Stimulated activated CD4-positive, alpha-beta T cell treated with anti-CD3 and anti-CD28 coated beads, Interleukin-15, amount 100 ng/mL, for 48 hours (primary cell): Measurements from ENCODE around the gene PCDHA4.

Experiments used
- DNase-seq, 2 donors: peaks; one replicate each; pipeline ENCODE4 v3.0.0-alpha.2; 2020; ENCODE audit warnings: low read depth in 2 of 2

The PCDHA4 gene

DNA sequence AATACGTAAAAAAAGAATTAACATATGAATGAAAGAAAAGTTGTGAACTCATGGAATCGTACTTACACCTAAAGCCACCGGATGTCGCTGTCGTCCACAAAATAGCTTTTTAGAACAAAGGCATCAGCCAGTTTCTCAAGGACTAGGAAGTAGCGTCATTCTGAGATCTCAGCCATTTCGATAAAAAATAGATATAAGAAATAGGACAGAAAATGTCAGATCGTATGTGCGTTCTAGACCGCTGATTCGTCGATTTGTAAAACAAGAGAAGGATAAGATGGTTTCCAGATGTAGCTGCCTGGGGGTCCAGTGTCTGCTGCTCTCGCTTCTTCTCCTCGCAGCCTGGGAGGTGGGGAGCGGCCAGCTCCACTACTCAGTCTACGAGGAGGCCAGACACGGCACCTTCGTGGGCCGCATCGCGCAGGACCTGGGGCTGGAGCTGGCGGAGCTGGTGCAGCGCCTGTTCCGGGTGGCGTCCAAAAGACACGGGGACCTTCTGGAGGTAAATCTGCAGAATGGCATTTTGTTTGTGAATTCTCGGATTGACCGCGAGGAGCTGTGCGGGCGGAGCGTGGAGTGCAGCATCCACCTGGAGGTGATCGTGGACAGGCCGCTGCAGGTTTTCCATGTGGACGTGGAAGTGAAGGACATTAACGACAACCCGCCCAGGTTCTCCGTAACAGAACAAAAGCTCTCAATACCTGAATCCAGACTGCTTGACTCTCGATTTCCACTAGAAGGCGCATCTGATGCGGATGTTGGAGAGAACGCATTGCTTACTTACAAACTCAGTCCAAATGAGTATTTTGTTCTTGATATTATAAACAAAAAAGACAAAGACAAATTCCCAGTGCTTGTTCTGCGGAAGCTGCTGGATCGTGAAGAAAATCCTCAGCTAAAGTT, 49.2 kb downstream of the PCDHA4 start, which contains the start of gene PCDHA10:
PCDHA10 (plus strand) TSS at position 126 of the 903 bp plus-strand sequence; CDS start at position 278, 152 bp downstream.
- no peak for DNase-seq

DNA sequence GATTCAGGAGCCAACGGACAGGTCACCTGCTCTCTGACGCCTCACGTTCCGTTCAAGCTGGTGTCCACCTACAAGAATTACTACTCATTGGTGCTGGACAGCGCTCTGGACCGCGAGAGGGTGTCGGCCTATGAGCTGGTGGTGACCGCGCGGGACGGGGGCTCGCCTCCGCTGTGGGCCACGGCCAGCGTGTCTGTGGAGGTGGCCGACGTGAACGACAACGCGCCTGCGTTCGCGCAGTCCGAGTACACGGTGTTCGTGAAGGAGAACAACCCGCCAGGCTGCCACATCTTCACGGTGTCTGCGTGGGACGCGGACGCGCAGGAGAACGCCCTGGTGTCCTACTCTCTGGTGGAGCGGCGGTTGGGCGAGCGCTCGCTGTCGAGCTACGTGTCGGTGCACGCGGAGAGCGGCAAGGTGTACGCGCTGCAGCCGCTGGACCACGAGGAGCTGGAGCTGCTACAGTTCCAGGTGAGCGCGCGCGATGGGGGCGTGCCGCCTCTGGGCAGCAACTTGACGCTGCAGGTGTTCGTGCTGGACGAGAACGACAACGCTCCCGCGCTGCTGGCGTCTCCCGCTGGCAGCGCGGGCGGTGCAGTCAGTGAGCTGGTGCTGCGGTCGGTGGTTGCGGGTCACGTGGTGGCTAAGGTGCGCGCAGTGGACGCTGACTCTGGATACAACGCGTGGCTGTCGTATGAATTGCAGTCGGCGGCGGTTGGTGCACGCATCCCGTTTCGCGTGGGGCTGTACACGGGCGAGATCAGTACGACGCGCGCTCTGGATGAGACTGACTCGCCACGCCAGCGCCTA, 50.5 kb downstream of the PCDHA4 start:
- no peak for DNase-seq

GRCh38 chr5:140857987-140858240, 51.0 kb downstream of the PCDHA4 start:
- DNase-seq = no peak

DNA sequence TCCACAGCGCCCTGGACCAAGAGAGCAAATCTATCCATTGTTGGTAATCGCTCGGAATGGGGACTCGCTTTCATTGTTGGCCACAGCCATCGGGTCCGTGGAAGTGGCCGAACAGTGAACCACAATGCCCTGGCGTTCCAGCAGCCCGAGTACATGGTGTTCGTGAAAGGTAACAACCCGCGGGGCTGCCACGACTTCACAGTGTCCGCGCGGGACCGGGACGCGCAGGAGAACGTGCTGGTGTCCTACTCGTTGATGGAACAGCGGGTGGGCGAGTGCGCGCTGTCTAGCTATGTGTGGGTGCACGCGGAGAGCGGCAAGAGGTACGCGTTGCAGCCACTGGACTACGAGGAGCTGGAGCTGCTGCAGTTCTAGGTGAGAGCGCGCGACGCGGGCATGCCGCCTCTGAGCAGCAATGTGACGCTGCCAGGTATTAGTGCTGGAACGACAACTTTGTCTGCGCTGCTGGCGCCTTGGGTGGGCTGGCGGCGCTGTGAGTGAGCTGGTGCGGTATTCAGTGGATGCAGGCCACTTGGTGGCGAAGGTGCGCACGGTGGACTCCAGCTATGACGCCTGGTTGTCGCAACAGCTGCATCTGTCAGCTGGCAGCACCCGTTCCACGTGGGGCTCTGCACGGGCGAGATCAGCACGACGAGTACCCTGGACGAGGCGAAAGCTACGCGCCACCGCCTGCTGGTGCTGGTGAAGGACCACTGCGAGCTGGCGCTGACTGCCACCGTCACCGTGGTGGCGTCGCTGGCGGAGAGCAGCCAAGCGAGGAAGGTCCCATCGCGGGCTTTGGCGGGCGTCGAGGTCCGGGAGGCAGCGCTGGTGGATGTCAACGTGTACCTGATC, 55.8 kb downstream of the PCDHA4 start:
- no peak for DNase-seq
